IPS-NIHi7 (cell line): ENCODE measurements around the gene CLK3.
"Not testable (repeated sequence)": the region's sequence is repeated elsewhere in the genome, so short reads cannot be mapped to it uniquely, and the experiment has no call there.

Source experiments
- DNase-seq: peaks from one replicate; pipeline ENCODE4 v3.0.0; 2012; ENCODE audit warnings: mixed read lengths; ENCODE audit errors: extremely low spot score

CLK3 gene

GRCh38 chr15:74615508-74616365 lies at the start of gene CLK3:
Gene CLK3 (plus strand): TSS chr15:74615836. CDS start chr15:74619197, 3,361 bp downstream.
- peak; percentile 99 for DNase-seq

- no peak for DNase-seq
These were observed 47.0 kb upstream of the CLK3 start for GRCh38 chr15:74568594-74568993.

GRCh38 chr15:74569731-74570070 lies 45.9 kb upstream of the CLK3 start:
- no peak for DNase-seq

GRCh38 chr15:74571191-74571590 lies 44.4 kb upstream of the CLK3 start:
- DNase-seq: no peak

- DNase-seq: no peak
These were observed 41.6 kb upstream of the CLK3 start for GRCh38 chr15:74573987-74574386.

GRCh38 chr15:74578496-74578994 lies 37.1 kb upstream of the CLK3 start:
- no peak for DNase-seq

GRCh38 chr15:74579001-74579400 lies 36.6 kb upstream of the CLK3 start:
- DNase-seq: no peak

GRCh38 chr15:74580538-74581350 lies 34.9 kb upstream of the CLK3 start:
- no peak for DNase-seq

- no peak for DNase-seq
These were observed 31.4 kb upstream of the CLK3 start for GRCh38 chr15:74584204-74584603.

GRCh38 chr15:74584779-74585178 lies 30.9 kb upstream of the CLK3 start:
- DNase-seq: no peak

- DNase-seq: no peak
These were observed 30.4 kb upstream of the CLK3 start for GRCh38 chr15:74585191-74585590.

- no peak for DNase-seq
These were observed 29.8 kb upstream of the CLK3 start for GRCh38 chr15:74585857-74586256.

GRCh38 chr15:74589826-74590225 lies 25.8 kb upstream of the CLK3 start:
- no peak for DNase-seq

GRCh38 chr15:74592222-74592621 lies 23.4 kb upstream of the CLK3 start:
- no peak for DNase-seq

- DNase-seq: no peak
These were observed 22.5 kb upstream of the CLK3 start for GRCh38 chr15:74593122-74593521.

- no peak for DNase-seq
These were observed 21.2 kb upstream of the CLK3 start for GRCh38 chr15:74594455-74594854.

GRCh38 chr15:74595271-74595670 lies 20.4 kb upstream of the CLK3 start:
- DNase-seq: no peak

- not testable (repeated sequence) for DNase-seq
These were observed 18.9 kb upstream of the CLK3 start for GRCh38 chr15:74596736-74597135.

GRCh38 chr15:74597146-74597705 lies 18.4 kb upstream of the CLK3 start:
- not testable (repeated sequence) for DNase-seq

GRCh38 chr15:74598126-74598842 lies 17.4 kb upstream of the CLK3 start:
- DNase-seq: peak; percentile 99

GRCh38 chr15:74599156-74599555 lies 16.5 kb upstream of the CLK3 start:
- DNase-seq: no peak
